Brain microvascular endothelial cell (primary cell): ENCODE data around the gene FAM72A.
A peak's percentile ranks its signal among the peaks of the same experiment; 100 is the strongest.
"Not testable (repeated sequence)": the region's sequence is repeated elsewhere in the genome, so short reads cannot be mapped to it uniquely, and the experiment has no call there.

ENCODE experiments used
- DNase-seq: peaks from one replicate; pipeline ENCODE4 v3.0.0-alpha.2; 2020
- H3K27ac ChIP-seq: fragments of 250-450 bp; sonication (Bioruptor Pico); 2 replicates; pipeline ENCODE4 v1.5.1; 2020; ENCODE audit warnings: mild to moderate bottlenecking, moderate library complexity
- H3K27me3 ChIP-seq: fragments of 250-450 bp; sonication (Bioruptor Pico); replicated peaks from 2 replicates; pipeline ENCODE4 v1.5.1; 2020; ENCODE audit warnings: mild to moderate bottlenecking
- H3K36me3 ChIP-seq: fragments of 250-450 bp; sonication (Bioruptor Pico); replicated peaks from 2 replicates; pipeline ENCODE4 v1.5.1; 2020; ENCODE audit warnings: mild to moderate bottlenecking
- H3K4me3 ChIP-seq: 2 replicates; pipeline ENCODE4 v1.5.1; 2011; ENCODE audit warnings: low read depth, mild to moderate bottlenecking, control low read depth, low read length, moderate library complexity
- in situ Hi-C: cut with HindIII; loops from 2 replicates; pipeline ENCODE4 v1.10.0; 2017; ENCODE audit warnings: low sequenced_read_pairs, low pct_ligation_motif_present

FAM72A gene

DNA sequence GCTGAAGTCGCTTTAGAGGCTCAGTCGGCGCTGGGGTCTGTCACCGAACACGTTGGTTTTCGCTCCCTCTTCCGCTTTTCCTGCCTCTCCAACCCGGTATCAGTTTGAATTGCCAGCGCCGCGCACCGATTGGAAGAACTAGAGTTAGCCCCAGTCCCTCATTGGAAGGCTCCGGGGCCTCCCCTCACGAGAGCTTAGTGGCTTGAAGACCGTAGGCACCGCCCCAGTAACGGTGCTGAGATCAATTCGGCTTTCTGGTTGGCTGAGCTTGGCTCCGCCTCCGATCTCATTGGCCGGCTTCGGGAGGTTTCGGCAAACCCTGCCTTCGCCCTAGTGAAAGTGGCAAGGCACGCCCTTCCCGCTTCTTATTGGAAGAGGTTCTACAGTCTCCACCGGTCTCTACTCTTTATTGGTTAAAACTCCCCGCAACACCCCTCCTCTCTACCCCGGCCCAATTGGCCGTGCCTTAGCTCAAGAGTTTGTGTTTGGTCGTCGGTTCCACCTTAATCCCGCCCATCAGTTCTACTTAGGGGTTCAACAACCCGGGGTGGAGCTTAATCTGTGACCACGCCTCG lies at the start of gene FAM72A:
Gene FAM72A (minus strand): TSS at position 51 of the 575 bp plus-strand sequence. CDS start 814 bp downstream, outside the sequence.
- in situ Hi-C loops, H3K27me3 ChIP-seq, H3K36me3 ChIP-seq, H3K27ac ChIP-seq: not testable (repeated sequence)
- peak; percentile 100 for DNase-seq
- H3K4me3 ChIP-seq = peak within 1 kb of the TSS; percentile 52

DNA sequence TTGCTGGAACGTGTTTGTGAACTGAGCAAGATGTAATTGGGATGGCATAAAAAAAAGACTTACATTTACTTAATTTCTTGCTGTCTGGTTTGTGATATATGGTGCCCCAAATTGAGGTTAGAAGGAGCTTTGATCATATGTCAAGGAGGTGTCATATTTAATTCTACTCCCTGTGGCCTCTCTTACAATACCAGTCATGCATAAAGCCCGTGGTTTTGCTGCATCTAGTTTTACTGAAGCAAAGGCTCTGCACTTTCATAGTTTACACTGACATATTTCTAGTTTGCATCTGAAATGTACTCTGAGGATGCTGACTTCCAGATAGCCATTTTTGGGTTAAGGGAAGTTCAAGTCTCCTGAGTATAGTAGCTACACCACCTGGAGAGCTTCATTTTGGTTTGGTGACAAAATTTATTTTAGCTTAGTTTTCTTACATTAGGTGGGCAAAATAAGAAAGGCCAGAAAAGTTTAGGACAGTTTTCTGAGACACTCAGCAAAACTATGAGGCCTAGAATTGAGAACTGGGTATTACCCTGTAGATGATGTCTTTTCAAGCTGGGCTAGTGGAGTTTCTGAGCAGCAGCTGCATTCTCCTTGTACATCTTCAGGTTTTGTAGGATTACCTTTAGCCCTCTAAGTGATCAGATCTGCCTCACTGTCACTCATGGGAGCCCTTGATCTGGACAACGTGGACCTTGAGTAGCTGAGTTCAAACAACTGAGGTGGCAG lies 48.5 kb upstream of the FAM72A start:
- H3K27me3 ChIP-seq, DNase-seq, in situ Hi-C loops, H3K36me3 ChIP-seq, H3K27ac ChIP-seq, H3K4me3 ChIP-seq: not testable (repeated sequence)

DNA sequence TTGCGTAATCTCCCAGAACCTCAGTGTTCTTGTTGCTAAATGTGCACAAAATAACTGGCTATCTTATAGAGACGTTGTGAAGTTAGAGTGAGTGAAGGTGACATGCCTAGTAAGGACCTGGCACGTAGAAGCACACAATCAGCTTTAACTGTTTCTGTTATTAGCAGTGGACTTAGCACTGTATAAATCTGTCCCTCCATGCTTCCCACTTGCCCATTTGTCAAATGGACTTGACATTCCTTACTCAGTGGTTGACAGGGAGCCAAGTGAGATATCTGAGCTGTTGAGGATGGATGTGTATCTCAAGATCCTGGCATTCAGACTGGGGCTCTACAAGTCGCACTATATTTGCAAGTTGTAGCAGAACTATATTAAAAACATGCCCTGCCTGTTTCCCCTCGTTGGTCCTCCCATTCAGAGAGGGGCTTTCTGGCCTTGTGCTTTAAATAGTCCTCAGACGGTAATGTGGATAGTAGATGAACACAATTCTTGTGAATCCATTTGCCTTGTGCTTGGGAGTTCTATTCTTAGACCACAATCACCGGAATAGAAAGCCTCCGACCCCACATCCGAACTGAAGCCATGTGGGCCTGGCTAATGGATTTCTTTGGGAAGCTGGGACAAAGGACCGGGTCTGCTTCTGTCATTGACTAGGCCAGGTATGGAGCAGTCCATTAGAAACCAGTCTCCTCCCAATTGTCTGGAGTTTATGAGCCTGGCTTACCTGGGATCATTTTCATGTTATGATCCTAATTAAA lies 43.7 kb upstream of the FAM72A start:
- DNase-seq, H3K36me3 ChIP-seq, H3K27ac ChIP-seq, H3K4me3 ChIP-seq, in situ Hi-C loops, H3K27me3 ChIP-seq: not testable (repeated sequence)

DNA sequence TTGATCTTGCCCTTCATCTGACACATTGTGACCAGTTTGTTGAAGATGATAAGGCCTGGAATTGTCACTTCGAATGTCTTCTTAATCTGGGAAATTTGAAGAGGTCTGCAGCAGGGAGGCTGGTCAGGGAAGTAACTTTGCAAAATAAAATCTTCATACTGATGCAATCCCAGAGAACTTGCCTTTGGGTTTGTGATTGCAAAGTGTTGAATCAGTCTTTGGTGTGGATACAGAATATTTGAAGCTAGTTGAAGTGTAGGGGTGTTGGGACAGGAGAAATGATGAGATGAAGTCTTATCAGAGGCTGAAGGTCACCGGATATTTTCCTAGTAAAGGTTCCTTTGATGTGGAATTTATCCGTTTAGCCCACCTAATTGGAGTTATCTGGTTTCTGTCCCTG lies 42.8 kb upstream of the FAM72A start:
- H3K4me3 ChIP-seq, in situ Hi-C loops, H3K36me3 ChIP-seq, H3K27me3 ChIP-seq, H3K27ac ChIP-seq, DNase-seq: not testable (repeated sequence)

DNA sequence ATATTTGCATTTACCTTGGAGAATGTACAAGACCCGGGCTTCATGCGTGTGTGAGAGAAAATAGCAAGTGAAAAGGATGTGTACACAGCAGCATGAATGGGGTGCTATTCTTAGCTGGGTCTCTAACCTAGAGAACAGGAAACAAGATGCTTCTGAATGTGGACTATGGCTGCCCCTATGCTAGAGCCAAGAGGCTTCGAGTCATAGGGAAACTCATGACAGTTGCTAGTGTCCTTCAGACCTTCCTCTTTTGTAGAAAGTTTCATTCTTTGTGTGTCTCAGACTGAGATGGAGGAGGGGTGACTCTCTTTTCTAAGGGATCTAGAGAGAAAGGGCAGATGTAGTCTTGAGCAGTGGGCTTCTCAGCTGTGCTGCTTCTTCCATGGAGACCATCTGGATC lies 40.7 kb upstream of the FAM72A start:
- in situ Hi-C loops, H3K27me3 ChIP-seq, DNase-seq, H3K4me3 ChIP-seq, H3K27ac ChIP-seq, H3K36me3 ChIP-seq: not testable (repeated sequence)

DNA sequence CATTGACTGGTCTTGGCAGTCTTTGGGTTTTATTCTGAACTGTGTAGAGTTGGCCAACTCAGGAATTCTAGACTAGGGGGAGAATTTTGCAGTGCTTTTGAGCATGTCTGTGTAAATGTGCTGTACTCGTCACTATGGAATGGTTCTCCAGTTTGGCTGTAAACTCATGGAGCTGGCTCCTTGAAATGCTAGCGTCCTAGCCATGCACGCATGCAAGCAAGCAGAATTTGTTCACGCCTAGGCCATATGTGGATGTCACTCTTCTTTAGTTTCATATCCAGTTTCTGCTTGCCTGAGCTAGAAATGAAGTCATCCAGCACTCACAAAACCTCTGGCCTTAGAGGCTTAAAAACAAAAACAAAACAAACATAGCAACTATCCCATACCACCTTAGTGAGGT lies 37.6 kb upstream of the FAM72A start:
- H3K4me3 ChIP-seq, H3K27me3 ChIP-seq, in situ Hi-C loops, H3K27ac ChIP-seq, H3K36me3 ChIP-seq, DNase-seq: not testable (repeated sequence)

DNA sequence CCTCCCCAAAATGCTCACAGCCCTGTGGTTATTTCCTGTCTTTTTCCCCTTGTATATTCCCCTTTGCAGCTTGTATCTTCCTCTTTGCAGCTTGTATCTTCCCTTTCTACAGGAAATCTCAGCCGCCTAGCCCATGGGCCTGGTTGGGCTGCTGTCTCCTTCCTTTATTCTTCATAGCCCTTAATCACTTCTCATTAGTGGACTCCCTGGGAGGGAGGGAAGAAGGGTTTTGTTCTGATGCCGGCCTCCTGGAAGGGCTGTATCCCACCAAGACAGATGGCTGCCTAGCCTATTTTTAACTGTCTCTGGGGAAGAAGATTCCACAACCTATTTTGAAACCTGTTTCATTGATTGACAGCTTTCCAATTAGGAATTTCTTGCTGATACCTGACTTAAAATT lies 32.6 kb upstream of the FAM72A start:
- H3K36me3 ChIP-seq, DNase-seq, in situ Hi-C loops, H3K27me3 ChIP-seq, H3K4me3 ChIP-seq, H3K27ac ChIP-seq: not testable (repeated sequence)

DNA sequence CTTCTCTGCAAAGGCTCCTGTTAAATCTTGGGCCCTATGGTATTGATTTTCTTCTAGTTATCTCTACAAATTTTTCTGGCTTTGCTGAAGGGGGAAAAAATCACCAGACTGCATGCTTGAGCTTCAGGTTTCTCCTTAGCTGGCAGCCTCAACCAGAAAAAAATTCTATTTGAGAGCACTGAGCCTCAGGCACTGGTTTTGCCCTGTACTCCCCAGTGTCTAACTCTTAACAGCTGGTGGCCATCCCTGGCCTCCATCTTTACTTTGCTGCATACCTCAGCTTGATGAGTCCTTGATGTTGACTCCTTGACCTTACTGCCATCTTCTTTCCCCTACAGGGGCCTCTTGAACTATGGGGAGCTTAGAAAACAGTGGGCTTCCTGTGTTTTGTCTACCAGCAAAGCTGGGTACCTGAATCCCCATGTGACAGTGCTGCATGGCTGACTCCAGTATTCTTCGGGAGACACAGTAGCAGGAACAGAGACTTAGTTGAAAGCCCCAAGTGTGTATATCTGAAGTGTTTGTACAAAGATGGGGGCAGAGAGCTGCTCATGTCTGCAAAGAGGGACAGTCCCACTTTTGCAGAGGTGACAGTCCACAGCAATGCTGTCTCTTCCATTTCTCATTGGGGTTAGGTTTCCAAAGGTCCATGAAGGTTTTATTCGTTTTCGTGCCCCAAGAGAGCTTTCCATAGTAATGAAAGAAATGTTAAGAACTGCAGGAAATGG lies 31.7 kb upstream of the FAM72A start:
- DNase-seq, H3K27ac ChIP-seq, H3K27me3 ChIP-seq, H3K36me3 ChIP-seq, in situ Hi-C loops, H3K4me3 ChIP-seq: not testable (repeated sequence)

DNA sequence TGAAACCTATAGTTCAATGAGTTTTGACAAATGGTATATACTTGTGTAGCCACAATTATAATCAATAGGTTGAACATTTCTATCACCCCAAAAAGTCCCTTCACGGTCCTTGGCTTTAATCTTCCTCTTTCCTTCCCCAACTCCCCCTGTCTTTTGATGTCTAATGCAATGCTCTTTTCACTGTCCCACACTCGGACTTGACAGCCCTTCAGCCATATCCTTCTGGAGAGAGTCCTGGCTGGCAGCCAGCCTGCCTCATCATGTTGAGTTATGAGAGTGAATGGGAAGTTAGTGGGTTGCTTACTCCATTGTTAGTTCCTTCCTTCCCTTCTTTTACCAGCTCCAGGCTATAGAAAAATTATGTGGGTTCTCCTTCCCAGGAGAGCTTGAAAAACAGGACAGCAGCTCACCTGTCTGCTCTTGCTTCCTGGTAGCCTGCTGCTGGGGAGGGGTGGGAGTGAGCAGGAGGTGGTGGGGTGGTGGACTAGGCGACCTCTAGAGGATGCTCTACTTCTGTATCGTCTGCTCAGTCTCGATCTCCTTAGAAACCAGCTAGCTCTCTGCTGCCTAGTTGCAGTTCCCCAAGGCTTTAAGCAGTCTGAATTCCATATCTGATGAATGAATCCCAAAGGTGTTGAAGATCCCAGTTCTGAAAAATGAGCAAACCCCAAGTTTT lies 30.5 kb upstream of the FAM72A start:
- H3K4me3 ChIP-seq, in situ Hi-C loops, H3K36me3 ChIP-seq, H3K27ac ChIP-seq, H3K27me3 ChIP-seq, DNase-seq: not testable (repeated sequence)

DNA sequence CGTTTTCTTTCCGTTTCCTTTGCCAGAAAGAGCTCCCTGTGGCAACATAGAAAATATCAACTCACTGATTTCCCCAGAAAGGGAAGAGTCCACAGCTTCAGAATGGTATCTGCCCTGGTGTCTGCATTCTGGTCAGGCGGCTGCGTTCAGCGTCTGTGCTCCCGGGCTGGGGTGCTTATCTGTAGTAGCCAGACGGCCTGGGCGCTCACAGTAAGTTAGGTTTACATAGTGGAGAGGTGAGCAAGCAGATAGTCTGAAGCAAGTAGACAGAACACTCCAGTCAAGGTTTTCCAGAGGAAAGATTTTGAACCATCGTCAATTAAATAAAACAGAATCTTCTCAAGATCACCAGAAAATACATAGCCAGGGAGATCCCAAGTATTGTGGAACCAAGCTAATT lies 29.4 kb upstream of the FAM72A start:
- H3K4me3 ChIP-seq, H3K27me3 ChIP-seq, H3K27ac ChIP-seq, in situ Hi-C loops, DNase-seq, H3K36me3 ChIP-seq: not testable (repeated sequence)

DNA sequence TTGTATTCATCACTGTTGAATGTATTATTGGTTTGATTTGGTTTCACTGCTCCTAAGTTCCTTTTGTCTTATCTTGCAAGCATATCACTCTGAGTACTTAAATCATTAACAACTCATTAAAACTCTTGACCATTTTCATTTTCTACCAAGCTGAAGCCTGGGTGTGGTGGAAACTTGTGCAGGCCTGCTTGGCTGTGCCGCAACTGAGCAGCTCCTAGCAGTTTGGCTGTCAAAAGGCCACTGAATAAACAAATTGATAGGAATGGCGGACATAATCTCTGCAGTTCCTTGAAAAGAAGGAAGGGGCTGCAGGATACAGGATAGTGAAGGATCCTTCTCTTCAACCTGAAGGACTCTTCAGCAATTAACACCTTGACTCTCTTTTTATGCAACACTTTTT lies 26.6 kb upstream of the FAM72A start:
- DNase-seq, H3K36me3 ChIP-seq, H3K27me3 ChIP-seq, H3K27ac ChIP-seq, H3K4me3 ChIP-seq, in situ Hi-C loops: not testable (repeated sequence)

DNA sequence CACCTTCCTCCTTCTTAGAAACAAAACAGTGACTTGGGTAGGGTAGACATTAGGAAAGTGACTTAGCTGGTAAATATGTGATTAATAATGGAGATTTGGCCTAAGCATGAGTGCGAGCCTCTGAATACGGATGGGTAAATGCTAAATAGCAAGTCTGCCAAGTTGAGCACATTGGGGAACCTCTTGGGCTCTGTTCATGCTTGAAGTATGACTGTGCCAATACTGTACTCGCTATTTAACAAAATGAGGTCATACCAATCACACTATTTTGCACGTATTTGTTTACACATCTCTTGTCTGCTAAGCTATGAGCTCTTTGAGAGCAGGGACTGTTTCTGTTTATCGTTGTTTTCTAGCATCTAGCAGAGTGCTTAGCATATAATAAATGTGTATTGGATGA lies 24.2 kb upstream of the FAM72A start:
- H3K4me3 ChIP-seq, in situ Hi-C loops, DNase-seq, H3K27ac ChIP-seq, H3K27me3 ChIP-seq, H3K36me3 ChIP-seq: not testable (repeated sequence)

DNA sequence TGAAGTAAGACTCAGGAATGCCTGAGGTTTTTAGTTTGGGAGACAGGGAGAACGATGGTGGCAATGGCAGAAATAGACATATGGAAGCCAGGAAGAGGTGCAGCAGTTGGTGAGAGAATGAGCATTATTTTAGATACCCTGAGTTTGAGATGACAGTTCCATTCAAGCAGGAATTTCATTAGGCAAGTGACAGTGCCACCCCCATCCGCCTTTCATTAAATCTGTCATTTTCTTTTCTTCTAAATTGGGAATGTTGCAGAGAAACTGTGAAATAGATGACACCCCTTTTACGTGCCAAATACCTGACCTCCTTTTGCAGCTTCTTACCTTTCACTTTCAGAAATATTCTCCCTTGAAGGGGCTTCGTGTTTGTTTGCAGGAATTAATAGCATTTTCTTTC lies 22.7 kb upstream of the FAM72A start:
- H3K27me3 ChIP-seq, DNase-seq, in situ Hi-C loops, H3K27ac ChIP-seq, H3K4me3 ChIP-seq, H3K36me3 ChIP-seq: not testable (repeated sequence)
